Renal cortex interstitium (tissue), 11 donors: Measurements from ENCODE around the gene CEBPG. TPM values are rescaled to one million over a fixed set of nuclear protein-coding genes. Genes with fewer than 3 reads are reported as not detected.

ENCODE experiments used
- DNase-seq, 11 donors: peaks; one replicate each; pipeline ENCODE4 v3.0.0-alpha.2; 2013; ENCODE audit warnings: low read depth in 9 of 11, low spot score in 4 of 11; ENCODE audit errors: extremely low read depth in 1 of 11
- polyA plus RNA-seq, 3 donors: library from polyadenylated mRNA; unstranded; fragments of 120-200 nt; gene quantifications; one replicate each; pipeline ENCODE4 v1.2.1, GENCODE V29; 2013; ENCODE audit not compliant: insufficient read length in 3 of 3

The CEBPG gene
- polyA plus RNA-seq, 3 donors = 17.5 to 23.7 (median 23.3) TPM

GRCh38 chr19:33390101-33390907 is 16.8 kb downstream of the CEBPG start:
- no peak for DNase-seq

GRCh38 chr19:33390908-33391630 is 17.6 kb downstream of the CEBPG start:
- no peak for DNase-seq

- DNase-seq = no peak
These were observed 18.2 kb downstream of the CEBPG start for GRCh38 chr19:33391631-33392249.

- peak in 1 of 11 donors; percentile 41 for DNase-seq
These were observed 19.1 kb downstream of the CEBPG start for GRCh38 chr19:33392341-33393285.

GRCh38 chr19:33393286-33394005 is 19.9 kb downstream of the CEBPG start:
- DNase-seq = no peak

- no peak for DNase-seq
These were observed 20.7 kb downstream of the CEBPG start for GRCh38 chr19:33394006-33394722.

GRCh38 chr19:33394723-33395560 is 21.4 kb downstream of the CEBPG start:
- DNase-seq = no peak

- DNase-seq = no peak
These were observed 22.3 kb downstream of the CEBPG start for GRCh38 chr19:33395561-33396550.

- DNase-seq = peak in 2 of 11 donors; percentile 35 to 36
These were observed 23.4 kb downstream of the CEBPG start for GRCh38 chr19:33396701-33397535.

GRCh38 chr19:33397536-33398360 is 24.2 kb downstream of the CEBPG start:
- DNase-seq = no peak

GRCh38 chr19:33398361-33399060 is 25.0 kb downstream of the CEBPG start:
- DNase-seq = no peak

- DNase-seq = no peak
These were observed 25.7 kb downstream of the CEBPG start for GRCh38 chr19:33399081-33399744.
